GM12875 (cell line): ENCODE results near the gene CASP12.

Experiments used
- H3K4me3 ChIP-seq: one replicate; pipeline ENCODE4 v1.5.1; 2011; ENCODE audit warnings: low read depth, low read length, control low read depth
- CTCF ChIP-seq: IDR thresholded peaks from 2 replicates; pipeline ENCODE4 v1.5.1; 2011; ENCODE audit warnings: low read depth, mild to moderate bottlenecking, control low read depth, inconsistent platforms, low read length, moderate library complexity, borderline replicate concordance; ENCODE audit not compliant: insufficient read depth

The CASP12 gene

GRCh38 chr11:104892723-104893511, 5.3 kb downstream of the CASP12 start:
- no peak for TF ChIP-seq CTCF

GRCh38 chr11:104891135-104891534, 7.1 kb downstream of the CASP12 start:
- no peak for TF ChIP-seq CTCF
- H3K4me3 ChIP-seq = no peak overlapping the region

More at GRCh38 chr11:104892723-104893511, 5.3 kb downstream of the CASP12 start:
- H3K4me3 ChIP-seq = no peak overlapping the region

- no peak for TF ChIP-seq CTCF
- H3K4me3 ChIP-seq = no peak overlapping the region
Observed at GRCh38 chr11:104883342-104883741, 14.9 kb downstream of the CASP12 start.

GRCh38 chr11:104881117-104881794, 17.0 kb downstream of the CASP12 start:
- H3K4me3 ChIP-seq = no peak overlapping the region
- no peak for TF ChIP-seq CTCF

GRCh38 chr11:104879514-104880190, 18.6 kb downstream of the CASP12 start:
- no peak for TF ChIP-seq CTCF
- H3K4me3 ChIP-seq = no peak overlapping the region

- no peak for TF ChIP-seq CTCF
- no peak overlapping the region for H3K4me3 ChIP-seq
Observed at GRCh38 chr11:104876861-104877431, 21.3 kb downstream of the CASP12 start.
